Activated CD4-positive, CD25-positive, alpha-beta regulatory T cell treated with anti-CD3 and anti-CD28 coated beads, Interleukin-2, amount 50 U/mL, for 24 hours (primary cell): ENCODE data around the gene ZDHHC1.
"Not testable (repeated sequence)": the region's sequence is repeated elsewhere in the genome, so short reads cannot be mapped to it uniquely, and the experiment has no call there.

Experiments used
- ATAC-seq, 2 donors: fragments of 150-1000 bp; cut with Tn5 transposase; one replicate each; pipeline ENCODE4 v1.10.0; 2021; ENCODE audit warnings: mild to moderate bottlenecking in 1 of 2, moderate library complexity in 1 of 2

ZDHHC1 gene

DNA sequence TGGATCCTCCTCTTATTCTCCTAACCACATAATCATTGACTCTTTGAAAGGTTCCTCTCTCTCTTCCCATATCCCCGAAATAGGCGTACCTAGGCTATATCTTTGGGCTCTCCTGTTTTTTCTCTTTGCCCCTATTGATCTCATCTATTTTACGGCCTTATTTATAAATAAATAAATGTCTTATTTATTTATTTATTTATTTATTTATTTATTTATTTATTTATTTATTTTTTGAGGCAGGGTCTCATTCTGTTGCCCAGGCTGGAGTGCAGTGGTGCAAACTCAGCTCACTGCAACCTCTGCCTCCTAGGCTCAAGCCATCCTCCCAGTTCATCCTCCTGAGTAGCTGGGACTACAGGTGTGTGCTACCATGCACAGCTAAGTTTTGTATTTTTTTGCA lies 63.8 kb downstream of the ZDHHC1 start:
- not testable (repeated sequence) for ATAC-seq

DNA sequence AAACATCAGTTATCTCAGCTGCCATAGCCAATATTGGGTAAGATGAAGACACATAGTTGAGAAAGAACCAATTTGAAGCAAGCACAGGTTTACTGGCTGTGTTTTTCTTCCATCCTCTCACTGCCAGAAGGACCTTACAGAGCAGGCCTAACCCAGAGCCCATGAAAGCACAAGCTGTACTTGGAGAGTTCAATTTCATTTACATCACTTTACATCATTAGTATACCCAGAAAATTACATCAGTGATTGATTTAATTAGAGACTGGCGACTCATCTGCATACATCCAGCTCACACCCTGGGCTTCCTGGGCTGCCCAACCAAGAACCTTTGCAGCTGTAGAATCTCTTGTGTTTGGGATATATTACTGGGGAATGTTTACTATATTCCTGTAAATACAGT lies 66.0 kb downstream of the ZDHHC1 start:
- ATAC-seq = no peak

DNA sequence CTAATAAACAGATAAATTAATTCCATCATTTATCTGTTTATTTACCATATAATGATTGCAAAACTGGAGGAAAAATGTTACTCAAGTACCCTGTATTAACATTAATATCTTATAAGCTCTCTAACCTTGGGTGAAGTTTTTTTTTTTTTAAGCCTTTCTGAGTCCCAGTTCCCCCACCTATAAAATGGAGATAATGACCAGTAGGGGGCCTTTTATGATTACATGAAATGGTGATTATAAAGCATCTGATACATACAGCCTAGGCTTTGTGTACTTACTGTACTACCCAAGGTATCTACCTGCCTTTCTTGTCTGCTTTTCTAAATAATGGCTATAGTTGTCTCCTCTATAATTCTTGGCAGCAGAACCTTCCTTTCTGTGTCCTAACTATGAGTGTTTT lies 67.1 kb downstream of the ZDHHC1 start:
- ATAC-seq = peak; percentile 56 to 68

DNA sequence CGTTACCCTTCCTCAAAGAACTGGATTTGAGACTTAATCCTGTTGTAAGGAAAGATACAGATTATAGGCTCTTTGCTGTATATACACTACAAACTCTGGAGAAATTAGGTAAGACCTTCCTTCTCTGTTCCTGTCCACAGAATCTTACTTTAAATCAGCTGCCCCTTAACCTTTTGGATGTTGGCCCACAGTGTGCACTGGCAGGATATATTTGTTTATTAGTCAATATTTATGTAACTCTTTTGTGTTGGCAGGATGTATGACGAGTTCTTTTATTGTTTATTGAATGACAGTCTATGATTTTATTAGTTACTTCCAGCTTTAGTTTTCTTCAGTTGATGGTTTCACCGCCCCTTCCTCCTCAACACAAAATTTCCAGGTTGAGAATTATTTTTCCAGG lies 69.9 kb downstream of the ZDHHC1 start:
- ATAC-seq = no peak

DNA sequence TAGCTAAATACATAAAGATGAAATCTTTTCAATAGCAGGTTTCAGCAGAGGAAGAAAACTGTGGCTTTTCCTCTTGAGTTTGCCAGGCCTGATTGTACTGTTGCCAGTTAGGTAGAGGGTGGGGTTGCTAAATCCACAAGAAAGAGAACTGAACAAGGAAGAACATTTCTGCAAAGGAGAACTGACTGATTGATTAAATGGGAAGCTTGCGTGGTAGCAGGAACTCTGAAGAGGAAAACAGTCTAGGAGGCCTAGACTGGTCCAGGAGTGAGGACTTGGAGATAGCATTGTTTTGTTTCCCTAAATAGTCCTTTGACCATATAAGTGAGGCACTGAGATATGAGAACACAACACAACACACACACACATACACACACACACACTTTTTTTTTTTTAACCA lies 70.9 kb downstream of the ZDHHC1 start:
- no peak for ATAC-seq
